Activated T-helper 1 cell treated with anti-CD3 and anti-CD28 coated beads, Interleukin-12 subunit alpha, Interleukin-12 subunit beta, Interleukin-2, Interleukin-4 antibody, amounts not matched to agents 30 ng/mL and 10 ng/mL and 1 ng/mL, durations not matched to agents 14 hours and 24 hours and 36 hours (primary cell): ENCODE results near the gene SLC1A7. TPM values are rescaled to one million over a fixed set of nuclear protein-coding genes. Genes with fewer than 3 reads are reported as not detected.

Experiments used
- DNase-seq: peaks from one replicate; pipeline ENCODE4 v3.0.0; 2021; ENCODE audit warnings: low spot score
- H3K27ac Mint-ChIP-seq: one replicate; pipeline ENCODE4 v1.8.0; 2021; ENCODE audit warnings: mild to moderate bottlenecking, mixed read lengths
- H3K27me3 Mint-ChIP-seq: one replicate; pipeline ENCODE4 v1.8.0; 2022; ENCODE audit warnings: mild to moderate bottlenecking, moderate library complexity, mixed read lengths; ENCODE audit not compliant: insufficient read depth
- H3K36me3 Mint-ChIP-seq: one replicate; pipeline ENCODE4 v1.8.0; 2021; ENCODE audit warnings: low read depth, mixed read lengths
- H3K4me1 Mint-ChIP-seq: one replicate; pipeline ENCODE4 v1.8.0; 2021; ENCODE audit warnings: low read depth, mixed read lengths
- H3K4me3 Mint-ChIP-seq: one replicate; pipeline ENCODE4 v1.8.0; 2021; ENCODE audit warnings: mild to moderate bottlenecking, moderate library complexity, mixed read lengths
- H3K9me3 Mint-ChIP-seq: one replicate; pipeline ENCODE4 v1.8.0; 2021; ENCODE audit warnings: mixed read lengths
- intact Hi-C: fragments of 100-400 bp; cut with micrococcal nuclease; formaldehyde crosslinking; loops from one replicate; pipeline ENCODE4 v1.15.1; 2024
- total RNA-seq: library from RNA; stranded (reverse); gene quantifications from 2 replicates; pipeline ENCODE4 v1.2.3, GENCODE V29; 2022

Gene SLC1A7
- total RNA-seq, 1 donor from 2014 or later, result not detected

DNA sequence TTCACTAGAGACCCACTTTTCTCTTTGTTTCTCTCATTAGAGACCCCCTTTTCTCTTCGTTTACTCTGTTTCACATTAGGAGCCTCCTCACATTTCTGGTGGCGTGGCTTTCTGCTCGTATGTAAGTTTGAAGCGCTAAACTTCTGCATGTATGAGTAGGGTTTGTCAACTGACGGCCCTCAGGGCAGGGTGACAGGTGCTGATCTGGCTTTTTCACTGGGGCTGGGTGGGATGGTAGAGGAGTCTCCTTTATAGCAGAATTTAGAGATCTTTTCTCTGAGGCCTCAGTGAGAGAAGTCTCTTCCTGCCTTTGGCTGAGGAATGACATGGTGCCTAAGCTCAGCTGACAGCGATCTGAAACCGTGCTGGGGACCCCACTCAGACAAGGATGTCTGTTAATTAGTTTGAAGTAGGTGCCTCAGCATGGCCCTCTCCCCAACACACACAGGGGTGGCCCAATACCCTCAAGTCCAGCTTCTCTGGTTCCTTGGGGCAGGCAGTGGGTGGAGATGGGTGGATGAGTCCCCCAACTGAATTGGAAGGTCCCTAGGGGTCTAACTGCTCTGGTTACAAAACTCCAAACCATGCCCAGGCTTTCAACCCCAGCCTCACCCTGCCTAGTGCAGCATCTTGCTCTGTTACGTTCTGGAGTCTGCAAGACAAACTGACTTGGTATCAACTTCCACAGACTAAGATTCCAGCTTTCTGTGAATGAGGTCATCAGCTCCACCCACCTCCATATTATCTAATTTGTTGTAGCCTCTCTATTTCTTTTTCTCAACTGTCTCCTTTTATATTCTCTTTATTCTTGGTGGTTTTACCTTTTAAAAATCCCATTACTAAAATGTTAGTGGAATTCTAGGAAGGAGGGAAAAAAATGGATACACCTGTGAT, 3.2 kb downstream of the SLC1A7 start:
- Mint-ChIP-seq H3K9me3 (peaks cover 8% of the 10 kb centered on the region), H3K4me1 (no peaks in the 10 kb centered on the region), H3K4me3 (no peak overlapping the region), H3K27me3 (peaks cover 2% of the 10 kb centered on the region), H3K36me3 (no peaks in the 10 kb centered on the region), H3K27ac (no peak overlapping the region)
- intact Hi-C loops, result no loop called here
- no peak for DNase-seq

- intact Hi-C loops, result no loop called here
- no peak for DNase-seq
- H3K27ac Mint-ChIP-seq, result no peak overlapping the region
- peaks cover 4% of the 10 kb centered on the region for H3K27me3 Mint-ChIP-seq
- H3K4me3 Mint-ChIP-seq, result no peak overlapping the region
- peaks cover 8% of the 10 kb centered on the region for H3K9me3 Mint-ChIP-seq
- no peaks in the 10 kb centered on the region for H3K36me3 Mint-ChIP-seq
- no peaks in the 10 kb centered on the region for H3K4me1 Mint-ChIP-seq
Observed at GRCh38 chr1:53137729-53138128, 4.7 kb downstream of the SLC1A7 start.

DNA sequence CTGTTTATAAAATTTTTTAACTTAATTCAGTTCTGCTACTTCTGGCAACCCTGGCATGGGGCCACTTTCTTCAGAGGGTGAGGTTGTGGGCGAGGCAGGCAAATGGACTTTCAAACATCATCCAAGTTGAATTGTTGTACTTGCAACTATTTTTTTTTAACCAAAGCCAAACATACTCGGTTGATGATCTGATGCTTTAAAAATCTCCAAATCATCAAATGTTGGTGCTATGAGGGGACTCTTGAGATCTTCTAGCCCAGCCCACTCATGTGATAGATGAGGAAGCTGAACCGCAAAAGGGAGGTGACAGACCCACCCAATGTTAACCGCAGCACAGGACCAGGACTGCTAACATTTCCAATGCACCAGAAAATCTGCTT, 6.7 kb downstream of the SLC1A7 start:
- Mint-ChIP-seq H3K27me3 (peaks cover 4% of the 10 kb centered on the region), H3K36me3 (no peaks in the 10 kb centered on the region), H3K27ac (no peak overlapping the region), H3K4me3 (no peak overlapping the region), H3K9me3 (peaks cover 8% of the 10 kb centered on the region), H3K4me1 (no peaks in the 10 kb centered on the region)
- DNase-seq, result no peak
- intact Hi-C loops, result no loop called here

DNA sequence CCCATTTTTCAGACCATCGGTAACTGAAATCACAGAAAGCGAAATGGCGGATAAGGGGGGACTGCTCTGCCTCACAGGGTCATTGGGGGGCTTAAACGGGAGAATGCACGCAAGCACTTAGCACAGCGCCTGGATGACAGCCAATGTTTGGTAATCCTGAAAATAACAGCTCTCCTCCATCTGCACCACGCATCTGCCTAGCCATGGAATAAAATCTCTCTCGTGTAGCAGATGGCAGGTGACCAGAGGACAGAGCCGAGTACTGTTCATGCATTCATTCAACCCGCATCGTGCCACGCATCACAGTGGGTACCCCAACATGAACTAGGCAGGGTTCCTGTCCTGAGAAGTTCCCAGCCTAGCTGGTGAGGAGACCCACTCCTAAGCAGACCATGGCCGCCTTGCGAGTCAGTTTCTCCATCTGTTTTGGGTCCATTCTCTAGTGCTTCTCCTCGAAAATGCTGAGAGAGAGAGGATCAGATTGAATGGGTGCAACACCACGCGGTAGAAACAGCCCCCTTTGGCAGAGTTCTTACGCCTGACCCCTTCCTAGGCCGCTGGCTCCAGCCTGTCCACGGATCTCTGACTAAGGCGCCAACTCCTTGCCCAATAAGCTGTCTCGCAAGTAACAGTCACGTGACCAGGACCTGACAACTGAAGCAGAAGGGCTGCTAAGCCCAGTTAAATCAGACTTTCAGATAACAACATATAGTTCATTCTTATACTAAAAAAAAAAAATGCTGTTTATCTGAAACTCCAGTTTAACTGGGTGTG, 7.3 kb downstream of the SLC1A7 start:
- intact Hi-C loops, result no loop called here
- Mint-ChIP-seq H3K4me1 (no peaks in the 10 kb centered on the region), H3K27me3 (peaks cover 4% of the 10 kb centered on the region), H3K9me3 (peaks cover 8% of the 10 kb centered on the region), H3K4me3 (no peak overlapping the region), H3K27ac (no peak overlapping the region), H3K36me3 (no peaks in the 10 kb centered on the region)
- no peak for DNase-seq

GRCh38 chr1:53134042-53134485, 8.4 kb downstream of the SLC1A7 start:
- H3K9me3 Mint-ChIP-seq, result peaks cover 8% of the 10 kb centered on the region
- no peak overlapping the region for H3K4me3 Mint-ChIP-seq
- DNase-seq, result no peak
- H3K27me3 Mint-ChIP-seq, result peaks cover 4% of the 10 kb centered on the region
- H3K4me1 Mint-ChIP-seq, result no peaks in the 10 kb centered on the region
- intact Hi-C loops, result no loop called here
- no peak overlapping the region for H3K27ac Mint-ChIP-seq
- H3K36me3 Mint-ChIP-seq, result no peaks in the 10 kb centered on the region

- Mint-ChIP-seq H3K4me1 (no peaks in the 10 kb centered on the region), H3K4me3 (no peak overlapping the region), H3K36me3 (no peaks in the 10 kb centered on the region), H3K27ac (no peak overlapping the region), H3K9me3 (peaks cover 8% of the 10 kb centered on the region), H3K27me3 (peaks cover 2% of the 10 kb centered on the region)
- intact Hi-C loops, result no loop called here
- no peak for DNase-seq
Observed at GRCh38 chr1:53133261-53134041, 9.0 kb downstream of the SLC1A7 start.

DNA sequence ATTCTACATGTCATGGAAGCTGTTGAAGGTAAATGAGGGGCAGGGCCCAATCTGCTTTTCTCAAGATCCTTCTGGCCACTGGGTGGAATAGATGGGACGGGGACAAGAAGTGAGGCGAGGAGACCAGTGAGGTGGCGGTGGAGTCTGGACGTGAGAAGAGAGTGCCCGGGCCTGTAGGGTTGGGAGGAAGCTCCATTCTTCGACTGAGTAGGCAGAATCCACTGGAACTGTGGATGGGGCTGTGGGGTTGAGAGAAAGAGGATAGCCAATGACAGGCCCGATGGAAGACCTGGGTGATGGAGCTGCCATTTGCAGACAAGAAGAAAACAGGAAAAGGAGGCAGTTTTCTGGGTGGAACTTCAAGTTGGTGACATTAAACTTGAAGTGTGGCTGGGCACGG, 10.3 kb downstream of the SLC1A7 start:
- intact Hi-C loops, result no loop called here
- H3K4me3 Mint-ChIP-seq, result no peak overlapping the region
- no peaks in the 10 kb centered on the region for H3K4me1 Mint-ChIP-seq
- no peaks in the 10 kb centered on the region for H3K36me3 Mint-ChIP-seq
- peaks cover 2% of the 10 kb centered on the region for H3K27me3 Mint-ChIP-seq
- H3K9me3 Mint-ChIP-seq, result no peaks in the 10 kb centered on the region
- no peak overlapping the region for H3K27ac Mint-ChIP-seq
- no peak for DNase-seq

DNA sequence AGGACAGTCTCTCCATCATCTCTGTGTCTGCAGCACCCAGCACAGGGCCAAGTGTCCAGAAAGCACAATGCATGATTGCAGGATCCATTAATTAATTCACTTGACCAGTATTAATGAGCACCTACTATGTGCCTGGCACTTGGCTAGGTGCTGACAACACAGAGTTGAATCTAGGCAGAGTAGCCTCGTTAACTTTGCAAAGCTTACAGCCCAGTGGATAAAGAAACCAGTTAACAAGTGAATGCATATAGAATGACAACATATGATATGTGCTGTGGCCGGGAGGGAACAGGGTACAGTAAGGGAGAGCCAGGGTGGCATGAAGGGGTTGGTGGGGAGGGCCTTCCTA, 10.9 kb downstream of the SLC1A7 start:
- Mint-ChIP-seq H3K9me3 (no peaks in the 10 kb centered on the region), H3K4me1 (no peaks in the 10 kb centered on the region), H3K36me3 (no peaks in the 10 kb centered on the region), H3K27ac (no peak overlapping the region), H3K27me3 (peaks cover 2% of the 10 kb centered on the region), H3K4me3 (no peak overlapping the region)
- intact Hi-C loops, result no loop called here
- no peak for DNase-seq

DNA sequence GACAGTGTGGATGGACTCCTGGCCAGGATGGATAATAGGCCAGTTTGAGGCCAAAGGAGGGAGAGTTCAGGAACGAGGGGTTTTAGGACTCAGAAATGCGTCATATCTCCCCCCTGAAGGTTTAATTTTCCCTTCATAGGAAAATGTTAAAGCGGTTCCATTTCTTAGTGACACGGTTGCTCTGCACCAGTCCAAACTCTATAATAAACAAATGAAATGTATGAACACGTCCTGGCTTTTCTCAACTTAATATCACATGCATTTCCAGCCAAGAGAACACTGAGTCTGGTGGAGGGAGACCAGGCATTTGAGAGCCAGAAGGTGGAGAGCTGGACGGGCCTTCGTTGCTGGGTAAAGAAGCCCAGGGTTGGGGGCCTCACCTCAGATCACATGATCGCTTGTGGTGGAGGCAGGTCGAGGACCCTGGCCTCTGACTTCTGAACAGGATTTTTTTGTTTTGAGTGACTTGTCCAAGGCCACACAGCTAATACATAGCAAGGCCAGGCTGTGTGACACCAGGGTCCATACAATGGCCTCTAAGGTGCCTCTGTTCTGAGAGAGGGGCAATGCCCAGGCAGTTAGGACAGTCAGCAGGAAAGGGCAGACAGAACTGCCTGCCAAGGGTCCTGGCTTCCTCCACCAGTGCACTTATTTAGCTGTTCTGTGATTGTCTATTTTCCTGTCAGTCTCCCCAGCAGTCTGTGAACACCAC, 11.4 kb downstream of the SLC1A7 start:
- Mint-ChIP-seq H3K9me3 (no peaks in the 10 kb centered on the region), H3K4me3 (no peak overlapping the region), H3K36me3 (no peaks in the 10 kb centered on the region), H3K27me3 (peaks cover 4% of the 10 kb centered on the region), H3K4me1 (no peaks in the 10 kb centered on the region), H3K27ac (no peak overlapping the region)
- DNase-seq, result no peak
- intact Hi-C loops, result no loop called here

- Mint-ChIP-seq H3K4me3 (no peak overlapping the region), H3K27me3 (peaks cover 4% of the 10 kb centered on the region), H3K36me3 (no peaks in the 10 kb centered on the region), H3K27ac (no peak overlapping the region), H3K9me3 (no peaks in the 10 kb centered on the region), H3K4me1 (no peaks in the 10 kb centered on the region)
- intact Hi-C loops, result no loop called here
- DNase-seq, result no peak
Observed at GRCh38 chr1:53130598-53130877, 11.9 kb downstream of the SLC1A7 start.

- H3K4me1 Mint-ChIP-seq, result no peaks in the 10 kb centered on the region
- intact Hi-C loops, result no loop called here
- no peaks in the 10 kb centered on the region for H3K9me3 Mint-ChIP-seq
- H3K27ac Mint-ChIP-seq, result no peak overlapping the region
- no peak for DNase-seq
- no peak overlapping the region for H3K4me3 Mint-ChIP-seq
- H3K36me3 Mint-ChIP-seq, result no peaks in the 10 kb centered on the region
- H3K27me3 Mint-ChIP-seq, result peaks cover 4% of the 10 kb centered on the region
Observed at GRCh38 chr1:53129891-53130597, 12.4 kb downstream of the SLC1A7 start.

DNA sequence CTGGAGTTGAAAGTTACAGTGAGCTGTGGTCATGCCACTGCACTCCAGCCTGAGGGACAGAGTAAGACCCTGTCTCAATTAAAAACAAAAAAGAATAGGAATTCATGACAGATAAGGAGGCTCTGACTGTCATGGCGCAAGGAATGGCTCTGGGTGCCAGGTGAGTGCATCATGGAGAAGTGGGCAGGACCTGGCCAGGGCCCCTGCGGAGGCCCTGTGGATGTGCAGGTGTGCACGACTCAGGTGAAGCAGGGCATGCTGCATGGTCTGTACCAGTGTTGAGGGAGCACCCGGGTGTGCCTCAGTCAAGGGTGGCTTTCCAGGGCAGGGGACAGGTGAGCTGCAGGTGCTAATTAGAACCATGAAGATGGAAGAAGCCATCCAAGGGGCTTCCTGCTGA, 14.0 kb downstream of the SLC1A7 start:
- H3K4me1 Mint-ChIP-seq, result no peaks in the 10 kb centered on the region
- no peaks in the 10 kb centered on the region for H3K36me3 Mint-ChIP-seq
- no peaks in the 10 kb centered on the region for H3K9me3 Mint-ChIP-seq
- intact Hi-C loops, result no loop called here
- no peak for DNase-seq
- H3K27ac Mint-ChIP-seq, result no peak overlapping the region
- no peak overlapping the region for H3K4me3 Mint-ChIP-seq
- peaks cover 4% of the 10 kb centered on the region for H3K27me3 Mint-ChIP-seq
